GM10248 (cell line): Measurements from ENCODE around the gene SEMA3F.

ENCODE experiments used
- CTCF ChIA-PET: fragments of 300-600 bp; sonication (Branson Sonifier 250); formaldehyde crosslinking; extraction: SDS; loops from one replicate; lab custom pipeline; 2021; ENCODE audit warnings: antibody characterized with exemption; lab: Yijun Ruan, JAX
- POLR2A ChIA-PET: fragments of 350-650 bp; sonication (Branson Sonifier 250); formaldehyde crosslinking; extraction: SDS; loops from one replicate; lab custom pipeline; 2020; ENCODE audit warnings: antibody characterized with exemption; lab: Yijun Ruan, JAX
- DNase-seq: peaks from one replicate; pipeline ENCODE4 v3.0.0; 2012; ENCODE audit errors: extremely low spot score
- TF ChIP-seq, protein P1 (sequence below): IDR thresholded peaks from 2 replicates; pipeline ENCODE4 v1.5.1; 2012; ENCODE audit warnings: mild to moderate bottlenecking, low read depth; ENCODE audit errors: extremely low read depth, missing control alignments, control extremely low read depth

SEMA3F gene

DNA sequence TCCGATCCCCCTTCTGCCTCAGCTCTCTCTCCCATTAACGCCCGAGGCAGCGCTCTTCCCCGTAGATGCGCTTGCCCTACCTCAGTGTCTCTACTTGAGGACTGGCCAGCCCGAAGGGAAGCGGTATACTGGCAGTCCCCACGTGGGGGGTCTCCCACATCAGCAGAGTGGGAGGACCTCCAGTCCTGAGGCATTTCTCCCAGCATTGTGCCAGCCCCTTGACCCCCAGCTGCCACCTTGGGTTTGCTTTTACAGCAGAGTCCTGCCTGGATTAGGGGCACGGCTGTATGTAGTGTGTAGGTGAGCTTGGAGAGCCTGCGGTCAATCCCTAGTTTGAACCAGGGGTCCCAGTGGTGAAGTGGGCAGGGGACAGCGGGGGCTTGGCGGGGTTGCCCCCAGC lies 767 bp downstream of the SEMA3F start:
- TF ChIP-seq, protein P1, sequence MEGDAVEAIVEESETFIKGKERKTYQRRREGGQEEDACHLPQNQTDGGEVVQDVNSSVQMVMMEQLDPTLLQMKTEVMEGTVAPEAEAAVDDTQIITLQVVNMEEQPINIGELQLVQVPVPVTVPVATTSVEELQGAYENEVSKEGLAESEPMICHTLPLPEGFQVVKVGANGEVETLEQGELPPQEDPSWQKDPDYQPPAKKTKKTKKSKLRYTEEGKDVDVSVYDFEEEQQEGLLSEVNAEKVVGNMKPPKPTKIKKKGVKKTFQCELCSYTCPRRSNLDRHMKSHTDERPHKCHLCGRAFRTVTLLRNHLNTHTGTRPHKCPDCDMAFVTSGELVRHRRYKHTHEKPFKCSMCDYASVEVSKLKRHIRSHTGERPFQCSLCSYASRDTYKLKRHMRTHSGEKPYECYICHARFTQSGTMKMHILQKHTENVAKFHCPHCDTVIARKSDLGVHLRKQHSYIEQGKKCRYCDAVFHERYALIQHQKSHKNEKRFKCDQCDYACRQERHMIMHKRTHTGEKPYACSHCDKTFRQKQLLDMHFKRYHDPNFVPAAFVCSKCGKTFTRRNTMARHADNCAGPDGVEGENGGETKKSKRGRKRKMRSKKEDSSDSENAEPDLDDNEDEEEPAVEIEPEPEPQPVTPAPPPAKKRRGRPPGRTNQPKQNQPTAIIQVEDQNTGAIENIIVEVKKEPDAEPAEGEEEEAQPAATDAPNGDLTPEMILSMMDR, result no peak
- no peak for DNase-seq
- ChIA-PET POLR2A (no interaction called here), CTCF (interaction anchor here (1.0 to 1.5 kb wide), 4 partner anchors 11 to 36 kb away, joined by 3 read pairs; no protein-coding TSS in a partner anchor)

DNA sequence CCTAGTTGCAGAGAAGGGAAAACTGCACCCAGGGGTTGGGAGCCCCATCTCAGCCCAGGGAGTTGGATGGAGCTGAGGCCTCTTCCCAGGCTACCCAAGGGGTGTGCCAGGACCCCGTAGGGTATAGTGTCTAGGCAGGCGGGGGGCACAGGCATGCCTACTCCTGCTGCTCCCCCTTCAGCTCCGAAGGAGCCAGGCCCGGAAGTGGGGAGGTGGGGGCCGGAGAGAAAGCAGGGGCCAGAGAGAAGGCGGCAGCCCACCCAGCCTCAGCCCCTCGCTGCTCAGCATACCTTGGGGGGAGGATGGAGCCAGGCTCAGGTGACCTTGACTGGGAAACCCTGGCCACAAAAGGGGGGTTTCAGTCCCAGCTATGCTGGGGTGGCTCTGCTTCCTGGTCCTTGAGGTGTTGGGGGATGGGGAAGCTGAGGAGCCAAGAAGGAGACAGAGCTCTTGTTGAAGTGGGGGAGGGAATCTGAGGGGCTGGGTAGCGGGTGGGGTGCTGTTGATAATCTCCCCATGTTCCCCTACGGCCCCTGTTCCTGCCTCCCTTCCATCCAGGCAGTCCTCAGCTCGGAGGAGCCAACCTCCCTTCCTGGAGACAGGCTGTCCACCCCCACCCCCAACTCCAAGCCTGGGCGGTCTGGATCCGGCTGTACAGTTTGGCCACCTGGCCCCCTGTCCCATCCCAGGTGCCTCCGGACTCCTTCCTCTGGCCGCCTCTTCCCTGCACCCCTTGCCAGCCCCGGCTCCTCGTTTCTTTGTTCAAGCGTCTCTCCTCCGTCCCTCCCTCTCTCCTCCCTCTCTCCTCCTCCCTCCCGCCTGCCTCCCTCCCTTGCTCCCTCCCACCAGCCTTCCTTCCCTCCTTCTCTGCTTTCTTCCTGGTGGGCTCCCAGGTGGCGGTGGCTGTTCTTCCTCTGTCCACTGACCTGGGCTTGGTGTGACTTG lies 1.7 kb downstream of the SEMA3F start:
- DNase-seq, result no peak
- TF ChIP-seq, protein P1, result no peak
- ChIA-PET POLR2A (no interaction called here), CTCF (interaction anchor here (1.0 to 1.6 kb wide), 5 partner anchors 10 to 36 kb away, joined by 3 to 4 read pairs (median 3); no protein-coding TSS in a partner anchor)

DNA sequence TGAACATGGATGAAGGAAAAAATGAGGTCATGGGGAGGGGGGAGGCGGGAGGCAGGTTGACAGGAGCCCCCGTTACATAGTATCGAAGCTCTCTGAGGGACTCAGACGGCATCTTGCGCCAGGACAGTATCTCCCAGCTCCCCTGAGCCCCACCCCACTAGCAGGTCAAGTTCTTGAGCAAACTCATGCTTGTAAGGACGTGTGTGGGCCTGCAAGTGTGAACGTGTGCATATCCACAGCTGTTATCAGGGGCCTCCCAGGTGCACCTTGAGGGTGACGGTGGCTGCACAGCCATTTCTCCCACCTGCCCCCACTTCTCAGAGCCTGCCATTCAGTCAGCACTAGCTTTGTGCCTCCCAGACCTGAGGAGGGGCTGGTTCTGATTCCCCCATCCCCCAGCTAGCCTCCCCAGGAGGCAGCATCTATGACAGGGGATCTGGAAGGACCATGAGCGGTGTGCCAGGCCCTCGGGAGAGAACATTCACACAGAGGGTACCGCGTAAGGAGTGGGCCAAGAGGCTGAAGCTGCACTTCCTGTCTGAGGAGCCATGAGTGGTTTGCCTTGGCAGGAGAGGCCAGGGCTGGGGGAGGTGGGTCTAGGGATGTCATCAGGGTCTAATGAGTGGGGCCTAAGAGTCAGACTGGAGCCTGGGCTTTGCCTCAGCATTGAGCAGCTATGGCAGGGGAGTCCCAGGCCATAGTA lies 2.9 kb downstream of the SEMA3F start:
- POLR2A ChIA-PET, result no interaction called here
- CTCF ChIA-PET, result interaction anchor here (1.3 to 1.6 kb wide), 2 partner anchors 19 to 68 kb away, joined by 3 to 4 read pairs; no protein-coding TSS in a partner anchor

DNA sequence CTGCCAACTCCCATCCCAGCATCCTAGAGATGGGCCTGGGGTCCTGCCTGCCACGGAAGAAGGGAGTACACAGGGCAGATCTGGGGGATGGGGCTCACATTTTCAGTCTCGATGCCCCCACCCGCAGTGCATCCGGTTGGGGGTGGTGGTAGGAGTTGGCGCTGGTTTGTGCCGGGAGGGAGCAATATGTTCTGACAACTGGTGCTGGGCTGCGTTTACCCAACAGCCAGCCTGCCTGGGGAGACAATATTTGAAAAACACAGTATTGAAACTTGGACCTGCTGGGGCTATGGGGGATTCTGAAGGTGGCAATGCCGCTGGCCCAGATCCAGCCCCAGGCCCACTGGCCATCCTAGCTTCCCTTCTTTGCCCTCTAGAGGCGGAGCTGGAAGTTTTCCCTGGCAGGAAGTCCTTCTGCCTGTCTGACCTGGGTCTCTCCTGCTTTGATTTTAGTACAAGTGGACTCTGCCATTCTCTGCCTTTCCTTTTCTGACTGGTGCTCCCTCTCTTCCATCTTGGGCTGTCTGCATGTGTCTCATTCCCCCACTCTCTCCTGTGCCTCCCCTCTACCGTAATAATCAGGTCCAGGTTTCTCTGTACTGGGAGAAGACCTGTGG lies 3.5 kb downstream of the SEMA3F start:
- CTCF ChIA-PET, result interaction anchor here (1.3 to 1.6 kb wide), 2 partner anchors 20 to 67 kb away, joined by 3 to 4 read pairs; no protein-coding TSS in a partner anchor
- DNase-seq, result no peak

More for the DNA sequence above, 2.9 kb downstream of the SEMA3F start:
- no peak for DNase-seq
- TF ChIP-seq, protein P1, result no peak

DNA sequence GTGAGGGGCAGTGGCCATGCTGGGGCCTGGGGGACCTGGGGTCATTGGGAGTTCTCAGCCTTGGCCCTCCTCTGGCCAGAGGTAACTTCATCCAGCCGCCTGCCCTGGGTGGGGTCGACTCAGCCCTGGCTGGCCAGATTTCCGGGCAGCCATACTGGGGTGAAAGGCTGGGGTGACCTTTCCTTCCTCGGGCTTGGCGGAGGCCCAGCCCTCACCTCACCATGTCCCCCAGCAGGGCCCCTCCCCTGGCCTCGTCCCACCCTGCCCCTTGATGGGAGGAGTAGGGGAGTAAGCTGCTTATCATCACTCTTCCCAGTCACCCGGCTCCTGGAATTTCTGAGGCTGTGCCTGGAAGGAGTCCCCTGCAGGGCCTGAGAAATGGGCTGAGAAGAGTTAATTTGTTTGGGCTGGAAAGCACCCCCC lies 5.4 kb downstream of the SEMA3F start:
- ChIA-PET POLR2A (no interaction called here), CTCF (no interaction called here)
- no peak for DNase-seq
- TF ChIP-seq, protein P1, result no peak

More for the DNA sequence above, 3.5 kb downstream of the SEMA3F start:
- TF ChIP-seq, protein P1, result no peak
- POLR2A ChIA-PET, result no interaction called here

DNA sequence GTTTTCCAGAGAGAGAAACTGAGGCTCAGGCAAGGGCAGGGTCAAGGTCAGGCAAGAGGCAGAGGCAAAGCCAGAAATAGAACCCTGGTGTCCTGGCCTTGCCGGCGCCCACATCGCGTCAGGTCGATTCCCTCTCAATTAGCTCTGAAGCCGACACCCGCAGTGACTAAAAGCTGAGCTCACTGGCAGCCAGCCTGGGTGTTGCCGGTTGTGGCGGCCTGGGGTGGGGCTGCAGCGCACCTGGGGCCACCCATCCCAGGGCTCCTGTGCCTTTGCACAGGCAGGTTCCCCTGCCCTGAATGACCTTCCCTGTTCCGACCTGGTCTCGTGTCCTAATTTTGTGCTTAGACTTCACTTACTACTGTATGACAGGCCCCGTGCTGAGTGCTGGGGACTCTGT lies 6.2 kb downstream of the SEMA3F start:
- no peak for DNase-seq
- ChIA-PET CTCF (no interaction called here), POLR2A (no interaction called here)
- TF ChIP-seq, protein P1, result no peak
